Fibroblast of mammary gland (primary cell): ENCODE measurements around the gene SBF2.
"Not testable (repeated sequence)": the region's sequence is repeated elsewhere in the genome, so short reads cannot be mapped to it uniquely, and the experiment has no call there.

ENCODE experiments used
- DNase-seq: peaks from one replicate; pipeline ENCODE4 v3.0.0-alpha.2; 2010; ENCODE audit warnings: low read depth
- H3K4me3 ChIP-seq: 2 replicates; pipeline ENCODE4 v1.5.1; 2011; ENCODE audit warnings: low read depth, mild to moderate bottlenecking, low read length, moderate library complexity; ENCODE audit not compliant: control insufficient read depth
- CTCF ChIP-seq: conservative IDR thresholded peaks from 2 replicates; pipeline ENCODE4 v1.5.1; 2011; ENCODE audit warnings: low read depth, low read length, inconsistent platforms; ENCODE audit not compliant: control insufficient read depth, insufficient read depth

The SBF2 gene

DNA sequence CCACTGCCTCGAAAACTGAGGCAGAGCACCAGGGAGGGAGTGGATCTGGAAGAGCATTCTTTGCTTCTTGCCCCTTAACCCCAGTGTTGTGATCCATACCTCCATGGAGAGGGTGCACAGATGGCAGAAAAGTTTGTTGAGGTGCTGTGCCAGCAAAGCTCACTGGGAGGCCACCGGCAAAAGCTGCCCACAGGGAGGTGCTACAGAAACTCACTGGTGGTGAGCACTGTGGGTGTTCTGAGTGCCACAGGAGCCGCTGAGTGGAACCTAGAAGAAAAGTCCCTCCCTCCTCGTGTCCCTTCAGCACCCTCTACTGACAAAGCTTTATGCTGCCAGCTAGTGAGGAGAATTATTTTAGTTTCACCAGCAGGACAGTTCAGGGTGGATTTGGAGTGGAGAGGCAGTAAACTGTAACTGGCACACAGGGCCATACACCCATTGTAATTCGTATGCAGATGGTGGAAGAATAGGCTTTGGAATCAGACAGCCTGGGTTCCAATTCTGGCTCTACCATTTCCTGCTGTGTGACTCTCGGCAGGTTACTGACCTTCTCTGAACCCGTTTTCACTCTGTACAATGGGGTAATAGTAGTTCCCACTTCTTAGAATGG, 545.6 kb downstream of the SBF2 start:
- TF ChIP-seq CTCF, result peak; percentile 69
- no peak overlapping the region for H3K4me3 ChIP-seq
- peak; percentile 78 for DNase-seq

- no peak overlapping the region for H3K4me3 ChIP-seq
- no peak for TF ChIP-seq CTCF
- DNase-seq, result no peak
These were observed 546.2 kb downstream of the SBF2 start for GRCh38 chr11:9747828-9748227.

DNA sequence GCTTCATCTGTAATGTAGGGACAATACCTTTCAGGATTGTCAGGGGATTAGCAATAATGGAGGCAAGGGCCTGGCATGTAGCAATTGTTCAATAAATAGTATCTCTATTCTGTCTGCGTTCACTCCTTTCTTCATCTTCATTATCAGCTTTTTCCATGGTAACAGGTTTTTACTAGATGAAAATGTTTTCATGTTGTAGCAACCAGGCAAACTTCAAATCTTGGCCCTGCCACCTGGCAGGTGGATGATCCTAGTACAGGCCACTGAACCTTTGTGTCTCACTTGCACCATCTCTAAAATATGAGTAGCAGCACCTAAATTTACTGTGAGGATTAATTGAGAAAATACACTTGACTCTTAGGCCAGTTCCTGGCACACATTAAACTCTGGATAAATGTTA, 546.8 kb downstream of the SBF2 start:
- DNase-seq, result no peak
- H3K4me3 ChIP-seq, result no peak overlapping the region
- no peak for TF ChIP-seq CTCF

GRCh38 chr11:9745411-9746211, 548.4 kb downstream of the SBF2 start:
- no peak for DNase-seq
- TF ChIP-seq CTCF, result no peak

DNA sequence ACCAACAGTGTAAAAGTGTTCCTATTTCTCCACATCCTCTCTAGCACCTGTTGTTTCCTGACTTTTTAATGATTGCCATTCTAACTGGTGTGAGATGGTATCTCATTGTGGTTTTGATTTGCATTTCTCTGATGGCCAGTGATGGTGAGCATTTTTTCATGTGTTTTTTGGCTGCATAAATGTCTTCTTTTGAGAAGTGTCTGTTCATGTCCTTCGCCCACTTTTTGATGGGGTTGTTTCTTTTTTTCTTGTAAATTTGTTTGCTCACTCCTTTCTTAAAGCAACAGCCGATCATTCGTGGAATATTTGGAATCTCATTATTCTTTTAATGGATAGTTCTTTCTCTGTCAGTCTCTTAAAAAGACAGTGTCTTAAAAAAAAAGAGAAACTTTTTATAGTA, 550.5 kb downstream of the SBF2 start:
- DNase-seq, H3K4me3 ChIP-seq: not testable (repeated sequence)

More at GRCh38 chr11:9745411-9746211, 548.4 kb downstream of the SBF2 start:
- no peak overlapping the region for H3K4me3 ChIP-seq

DNA sequence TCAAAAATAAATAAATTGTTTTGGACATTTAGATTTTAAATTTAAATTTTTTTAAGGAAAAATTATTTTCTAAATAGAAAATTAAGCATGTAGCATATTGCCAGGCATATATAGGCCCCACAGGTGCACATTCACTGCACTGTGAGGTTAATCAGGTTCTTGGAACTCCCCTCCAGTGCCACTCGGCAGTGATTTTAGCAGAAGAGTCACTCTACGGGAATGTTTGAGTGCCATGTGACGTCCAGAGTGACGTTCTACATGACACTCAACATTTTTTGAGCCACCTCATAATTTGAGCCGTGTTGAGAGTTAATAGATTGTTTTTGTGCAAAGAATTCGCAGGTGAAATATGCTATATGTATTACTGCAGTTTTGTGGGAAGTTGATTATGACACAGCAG, 552.8 kb downstream of the SBF2 start:
- no peak for TF ChIP-seq CTCF
- no peak for DNase-seq
- no peak overlapping the region for H3K4me3 ChIP-seq

- H3K4me3 ChIP-seq, result no peak overlapping the region
- TF ChIP-seq CTCF, result no peak
- DNase-seq, result no peak
These were observed 553.7 kb downstream of the SBF2 start for GRCh38 chr11:9740202-9740883.
